Hepatocyte (in vitro differentiated cells): ENCODE data around the gene EGF. TPM values are rescaled to one million over a fixed set of nuclear protein-coding genes. Genes with fewer than 3 reads are reported as not detected.

Source experiments
- DNase-seq: peaks from one replicate; pipeline ENCODE4 v3.0.0-alpha.2; 2016; ENCODE audit warnings: low spot score
- H2AFZ ChIP-seq: fragments of 200-600 bp; sonication (generic); 2 replicates; pipeline ENCODE4 v1.6.0; 2016; ENCODE audit warnings: antibody characterized with exemption, mild to moderate bottlenecking
- H3K27ac ChIP-seq: fragments of 200-600 bp; sonication (generic); 2 replicates; pipeline ENCODE4 v1.5.1; 2016; ENCODE audit warnings: mild to moderate bottlenecking
- H3K27me3 ChIP-seq: fragments of 200-600 bp; sonication (generic); 2 replicates; pipeline ENCODE4 v1.6.1; 2016
- H3K36me3 ChIP-seq: fragments of 200-600 bp; sonication (generic); replicated peaks from 2 replicates; pipeline ENCODE4 v1.5.1; 2016; ENCODE audit warnings: low read depth; ENCODE audit not compliant: insufficient read depth
- H3K4me1 ChIP-seq: fragments of 200-600 bp; sonication (generic); 2 replicates; pipeline ENCODE4 v1.5.1; 2016; ENCODE audit warnings: mild to moderate bottlenecking, moderate library complexity; ENCODE audit not compliant: insufficient read depth
- H3K4me2 ChIP-seq: fragments of 200-600 bp; sonication (generic); 2 replicates; pipeline ENCODE4 v1.6.0; 2016
- H3K4me3 ChIP-seq: fragments of 200-600 bp; sonication (generic); 2 replicates; pipeline ENCODE4 v1.5.1; 2016; ENCODE audit warnings: mild to moderate bottlenecking
- H3K79me2 ChIP-seq: fragments of 200-600 bp; sonication (generic); 2 replicates; pipeline ENCODE4 v1.6.0; 2017; ENCODE audit warnings: mild to moderate bottlenecking
- H3K9me2 ChIP-seq: fragments of 200-600 bp; sonication (generic); replicated peaks from 2 replicates; pipeline ENCODE4 v1.6.0; 2017; ENCODE audit warnings: mild to moderate bottlenecking; ENCODE audit not compliant: insufficient read depth
- H3K9me3 ChIP-seq: fragments of 200-600 bp; sonication (generic); 2 replicates; pipeline ENCODE4 v1.5.1; 2016; ENCODE audit warnings: low read depth, mild to moderate bottlenecking
- H4K20me1 ChIP-seq: fragments of 200-600 bp; sonication (generic); 2 replicates; pipeline ENCODE4 v1.6.0; 2016; ENCODE audit warnings: mild to moderate bottlenecking; ENCODE audit not compliant: insufficient read depth, poor library complexity, severe bottlenecking
- EZH2 ChIP-seq: fragments of 200-600 bp; sonication (generic); IDR thresholded peaks from 2 replicates; pipeline ENCODE4 v1.6.1; 2016; ENCODE audit warnings: antibody characterized with exemption, mild to moderate bottlenecking, borderline replicate concordance
- EZH2phosphoT487 ChIP-seq: fragments of 200-600 bp; sonication (generic); IDR thresholded peaks from one replicate; pipeline ENCODE4 v1.6.1; 2018; ENCODE audit warnings: antibody characterized with exemption, mild to moderate bottlenecking, low read depth, moderate library complexity; ENCODE audit not compliant: unreplicated experiment, severe bottlenecking
- WGBS: methylation state at CpG from one replicate; pipeline ENCODE4 v1.1.6; 2016; ENCODE audit warnings: low lambda C conversion rate; ENCODE audit errors: missing lambda C conversion rate; 5-methylcytosine and 5-hydroxymethylcytosine counted together
- polyA plus RNA-seq: library from polyadenylated mRNA; unstranded; fragments of >200 nt; fragmentation: Nextera tagmentation; extraction: Ambion mirVana; gene quantifications from 2 replicates; pipeline ENCODE4 v1.2.1, GENCODE V29; 2016
- total RNA-seq: library from RNA; depleted of rRNA; stranded (reverse); fragments of >200 nt; gene quantifications from 2 replicates; pipeline ENCODE4 v1.2.3, GENCODE V29; 2014
- TF ChIP-seq, protein P1 (sequence below): fragments of 200-600 bp; sonication (generic); IDR thresholded peaks from 2 replicates; pipeline ENCODE4 v1.5.1; 2016; ENCODE audit warnings: antibody characterized with exemption, mild to moderate bottlenecking; ENCODE audit not compliant: poor library complexity

EGF gene
- total and polyA plus RNA-seq, 2 experiments from 2014 or later = 5.0 to 18.0 TPM

DNA sequence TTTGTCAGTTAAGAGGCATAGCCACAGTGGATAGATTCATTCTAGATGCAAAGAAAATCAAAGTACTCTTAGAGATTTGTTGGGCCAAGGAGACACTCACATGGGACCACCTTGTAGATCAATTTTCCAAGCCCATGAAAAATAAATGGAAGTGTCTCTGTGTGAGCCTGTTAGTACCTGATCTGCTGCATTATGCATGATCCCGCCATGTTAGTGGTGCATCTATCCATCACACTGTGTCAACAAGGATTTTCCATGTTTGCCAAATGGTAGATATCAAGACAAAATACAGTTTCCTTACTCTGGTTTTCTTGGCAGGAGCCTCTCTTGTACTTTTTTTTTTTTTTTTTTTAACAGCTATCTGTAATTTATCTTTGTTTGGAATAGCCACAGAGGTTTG, 112.4 kb downstream of the EGF start:
- H2AFZ ChIP-seq = no peak overlapping the region
- no peaks in the 10 kb centered on the region for H3K9me2 ChIP-seq
- TF ChIP-seq EZH2 (no peak), EZH2phosphoT487 (no peak)
- TF ChIP-seq, protein P1, sequence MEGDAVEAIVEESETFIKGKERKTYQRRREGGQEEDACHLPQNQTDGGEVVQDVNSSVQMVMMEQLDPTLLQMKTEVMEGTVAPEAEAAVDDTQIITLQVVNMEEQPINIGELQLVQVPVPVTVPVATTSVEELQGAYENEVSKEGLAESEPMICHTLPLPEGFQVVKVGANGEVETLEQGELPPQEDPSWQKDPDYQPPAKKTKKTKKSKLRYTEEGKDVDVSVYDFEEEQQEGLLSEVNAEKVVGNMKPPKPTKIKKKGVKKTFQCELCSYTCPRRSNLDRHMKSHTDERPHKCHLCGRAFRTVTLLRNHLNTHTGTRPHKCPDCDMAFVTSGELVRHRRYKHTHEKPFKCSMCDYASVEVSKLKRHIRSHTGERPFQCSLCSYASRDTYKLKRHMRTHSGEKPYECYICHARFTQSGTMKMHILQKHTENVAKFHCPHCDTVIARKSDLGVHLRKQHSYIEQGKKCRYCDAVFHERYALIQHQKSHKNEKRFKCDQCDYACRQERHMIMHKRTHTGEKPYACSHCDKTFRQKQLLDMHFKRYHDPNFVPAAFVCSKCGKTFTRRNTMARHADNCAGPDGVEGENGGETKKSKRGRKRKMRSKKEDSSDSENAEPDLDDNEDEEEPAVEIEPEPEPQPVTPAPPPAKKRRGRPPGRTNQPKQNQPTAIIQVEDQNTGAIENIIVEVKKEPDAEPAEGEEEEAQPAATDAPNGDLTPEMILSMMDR = no peak
- no peak overlapping the region for H3K27ac ChIP-seq
- H3K4me1 ChIP-seq = peaks cover 11% of the 10 kb centered on the region
- H3K4me2 ChIP-seq = no peak overlapping the region
- H3K27me3 ChIP-seq = no peaks in the 10 kb centered on the region
- WGBS = 81% methylated on average over 1 of the region's 1 CpG
- H3K4me3 ChIP-seq = no peak overlapping the region
- no peak for DNase-seq
- no peaks in the 10 kb centered on the region for H3K36me3 ChIP-seq
- no peaks in the 10 kb centered on the region for H4K20me1 ChIP-seq
- H3K79me2 ChIP-seq = no peaks in the 10 kb centered on the region
- H3K9me3 ChIP-seq = no peaks in the 10 kb centered on the region

DNA sequence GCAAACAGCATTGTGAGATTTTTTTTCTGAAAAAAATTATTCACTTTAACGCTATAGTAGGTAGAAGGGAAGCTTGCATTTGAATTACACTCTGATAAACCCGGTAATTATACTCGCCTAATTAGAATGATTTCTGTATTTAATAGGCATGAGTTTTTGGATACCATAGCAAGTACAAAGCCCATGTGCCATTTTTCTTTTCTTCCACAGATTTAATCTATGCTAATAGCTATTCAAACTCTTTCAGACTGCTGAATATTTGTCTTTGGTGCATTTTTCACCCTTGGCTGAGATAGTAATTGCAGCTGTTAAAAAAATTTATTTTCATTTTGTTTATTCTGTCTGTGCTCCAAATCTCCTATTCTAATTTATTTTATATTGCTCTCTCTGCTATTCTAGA, 113.0 kb downstream of the EGF start:
- Histone ChIP-seq H3K4me2 (no peak overlapping the region), H3K4me1 (peaks cover 4% of the 10 kb centered on the region), H3K4me3 (no peak overlapping the region), H3K27me3 (no peaks in the 10 kb centered on the region), H3K36me3 (no peaks in the 10 kb centered on the region), H4K20me1 (no peaks in the 10 kb centered on the region), H3K27ac (no peak overlapping the region), H2AFZ (no peak overlapping the region), H3K79me2 (no peaks in the 10 kb centered on the region), H3K9me2 (no peaks in the 10 kb centered on the region), H3K9me3 (no peaks in the 10 kb centered on the region)
- no peak for TF ChIP-seq EZH2phosphoT487
- no peak for TF ChIP-seq EZH2
- TF ChIP-seq, protein P1 = no peak
- WGBS = 88% methylated on average over 3 of the region's 3 CpGs
- DNase-seq = no peak

DNA sequence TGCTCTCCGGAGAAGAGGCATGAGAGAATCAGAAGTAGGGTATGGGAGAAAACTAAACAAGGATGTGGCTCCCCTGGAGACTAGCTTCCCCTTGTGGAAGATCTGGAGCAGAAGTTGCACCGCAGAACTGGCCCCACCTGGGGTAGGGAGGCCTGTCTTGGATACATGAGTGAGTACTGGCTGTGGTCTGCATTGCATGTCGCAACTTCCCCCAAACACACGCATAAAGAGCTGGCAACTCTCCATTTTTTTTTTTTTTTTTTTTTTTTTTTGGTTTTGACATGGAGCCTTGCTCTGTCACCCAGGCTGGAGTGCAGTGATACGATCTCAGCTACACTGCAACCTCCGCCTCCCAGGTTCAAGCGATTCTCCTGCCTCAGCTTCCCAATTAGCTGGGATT, 119.9 kb downstream of the EGF start:
- Histone ChIP-seq H3K36me3 (no peaks in the 10 kb centered on the region), H3K79me2 (no peaks in the 10 kb centered on the region), H3K27me3 (no peaks in the 10 kb centered on the region), H3K27ac (no peak overlapping the region), H2AFZ (no peak overlapping the region), H3K9me2 (no peaks in the 10 kb centered on the region), H3K4me2 (no peak overlapping the region), H4K20me1 (no peaks in the 10 kb centered on the region), H3K4me1 (no peaks in the 10 kb centered on the region), H3K4me3 (no peak overlapping the region), H3K9me3 (no peaks in the 10 kb centered on the region)
- no peak for DNase-seq
- TF ChIP-seq EZH2 (no peak), EZH2phosphoT487 (no peak)
- TF ChIP-seq, protein P1 = no peak
- WGBS = 89% methylated on average over 7 of the region's 7 CpGs
